Ishikawa (cell line): Measurements from ENCODE around the gene PPP1R3D.

Experiments
- CEBPB ChIP-seq: IDR thresholded peaks from 2 replicates; pipeline ENCODE4 v1.6.1; 2012
- CREB1 ChIP-seq: IDR thresholded peaks from 2 replicates; pipeline ENCODE4 v1.6.1; 2012; ENCODE audit warnings: low read depth
- EP300 ChIP-seq: IDR thresholded peaks from 2 replicates; pipeline ENCODE4 v1.6.1; 2012; ENCODE audit warnings: borderline replicate concordance
- FOXM1 ChIP-seq: IDR thresholded peaks from 2 replicates; pipeline ENCODE4 v1.6.1; 2012; ENCODE audit warnings: low read depth, borderline replicate concordance
- MAX ChIP-seq: IDR thresholded peaks from 2 replicates; pipeline ENCODE4 v1.6.1; 2012
- NFIC ChIP-seq: IDR thresholded peaks from 2 replicates; pipeline ENCODE4 v1.6.1; 2012
- RAD21 ChIP-seq: IDR thresholded peaks from 2 replicates; pipeline ENCODE4 v1.6.1; 2012; ENCODE audit warnings: low read depth
- REST ChIP-seq: IDR thresholded peaks from 2 replicates; pipeline ENCODE4 v1.6.1; 2012; ENCODE audit warnings: low read depth, mild to moderate bottlenecking
- TAF1 ChIP-seq: IDR thresholded peaks from 2 replicates; pipeline ENCODE4 v1.6.1; 2012; ENCODE audit warnings: low read depth, mild to moderate bottlenecking
- TCF12 ChIP-seq: IDR thresholded peaks from 2 replicates; pipeline ENCODE4 v1.6.1; 2012; ENCODE audit warnings: low read depth
- TEAD4 ChIP-seq: IDR thresholded peaks from 2 replicates; pipeline ENCODE4 v1.6.1; 2012
- USF1 ChIP-seq: IDR thresholded peaks from 2 replicates; pipeline ENCODE4 v1.6.1; 2012
- YY1 ChIP-seq: IDR thresholded peaks from 2 replicates; pipeline ENCODE4 v1.6.1; 2012; ENCODE audit warnings: low read depth
- ZBTB7A ChIP-seq: IDR thresholded peaks from 2 replicates; pipeline ENCODE4 v1.6.1; 2012; ENCODE audit warnings: low read depth

- TF ChIP-seq YY1: no peak
- no peak for TF ChIP-seq RAD21
- TF ChIP-seq USF1: no peak
- no peak for TF ChIP-seq EP300
- no peak for TF ChIP-seq TEAD4
- no peak for TF ChIP-seq TAF1
- no peak for TF ChIP-seq REST
- TF ChIP-seq CREB1: no peak
- no peak for TF ChIP-seq CEBPB
- no peak for TF ChIP-seq MAX
- no peak for TF ChIP-seq ZBTB7A
- no peak for TF ChIP-seq TCF12
- no peak for TF ChIP-seq NFIC
- TF ChIP-seq FOXM1: no peak
Measured at GRCh38 chr20:59966428-59966827, 26.3 kb upstream of the PPP1R3D start.
